Panc1 (cell line): ENCODE measurements around the gene PADI2. TPM values are rescaled to one million over a fixed set of nuclear protein-coding genes. Genes with fewer than 3 reads are reported as not detected.
A peak's percentile ranks its signal among the peaks of the same experiment; 100 is the strongest.

Source experiments
- ATAC-seq: fragments of 200-7000 bp; cut with Tn5 transposase; 2 replicates; pipeline ENCODE4 v1.9.1; 2020; ENCODE audit warnings: mild to moderate bottlenecking, moderate library complexity
- BruUV-seq: library from RNA; stranded (reverse); fragments of 400-500 nt; replicated peaks from 2 replicates; lab custom pipeline; 2021; lab: Mats Ljungman, UMichigan
- CTCF ChIA-PET: fragments of 300-600 bp; sonication (Branson Sonifier 250); formaldehyde crosslinking; loops from one replicate; lab custom pipeline; 2022; ENCODE audit warnings: antibody characterized with exemption; lab: Charles Lee
- POLR2A ChIA-PET: fragments of 300-600 bp; sonication (Branson Sonifier 250); formaldehyde crosslinking; loops from one replicate; lab custom pipeline; 2022; ENCODE audit warnings: antibody characterized with exemption; lab: Charles Lee
- DNase-seq: peaks from one replicate; pipeline ENCODE4 v3.0.0-alpha.2; 2010; ENCODE audit warnings: low read depth, low spot score
- H3K27ac ChIP-seq: 2 replicates; pipeline ENCODE4 v1.5.1; 2011; ENCODE audit warnings: mild to moderate bottlenecking, low read length, inconsistent platforms
- H3K27me3 ChIP-seq: fragments of 200-500 bp; sonication (Bioruptor generic); 2 replicates; pipeline ENCODE4 v1.6.0; 2014; ENCODE audit warnings: low read length, inconsistent platforms; ENCODE audit not compliant: control insufficient read depth, insufficient read depth
- H3K36me3 ChIP-seq: fragments of 200-500 bp; sonication (Bioruptor generic); 2 replicates; pipeline ENCODE4 v1.5.1; 2014; ENCODE audit warnings: inconsistent platforms, mild to moderate bottlenecking, low read length, moderate library complexity; ENCODE audit not compliant: control insufficient read depth, insufficient read depth
- H3K4me1 ChIP-seq: 2 replicates; pipeline ENCODE4 v1.5.1; 2011; ENCODE audit warnings: inconsistent platforms, mild to moderate bottlenecking, low read length, moderate library complexity; ENCODE audit not compliant: control insufficient read depth, insufficient read depth
- H3K4me3 ChIP-seq, 2 experiments: 2 replicates each; pipeline ENCODE4 v1.5.1; 2011 to 2012; ENCODE audit warnings: low read depth in 2 of 2, low read length in 2 of 2, mild to moderate bottlenecking in 2 of 2, inconsistent platforms in 1 of 2, moderate library complexity in 1 of 2
- H3K9me3 ChIP-seq: fragments of 200-500 bp; sonication (Bioruptor generic); 2 replicates; pipeline ENCODE4 v1.5.1; 2014; ENCODE audit warnings: low read depth, mild to moderate bottlenecking, inconsistent platforms, low read length, moderate library complexity; ENCODE audit not compliant: control insufficient read depth, insufficient read depth
- CTCF ChIP-seq: fragments of 450-650 bp; IDR thresholded peaks from 2 replicates; pipeline ENCODE4 v1.5.1; 2017; ENCODE audit warnings: mild to moderate bottlenecking
- POLR2AphosphoS5 ChIP-seq: IDR thresholded peaks from 2 replicates; pipeline ENCODE4 v1.6.1; 2012; ENCODE audit warnings: mild to moderate bottlenecking, low read depth, low read length, moderate library complexity
- REST ChIP-seq, 2 experiments: IDR thresholded peaks; 2 replicates each; pipeline ENCODE4 v1.6.1; 2011 to 2012; ENCODE audit warnings: low read depth in 2 of 2, control low read depth in 1 of 2, low read length in 1 of 2, mild to moderate bottlenecking in 1 of 2, moderate library complexity in 1 of 2; ENCODE audit not compliant: insufficient read depth in 1 of 2
- SIN3A ChIP-seq: IDR thresholded peaks from 2 replicates; pipeline ENCODE4 v1.6.1; 2012; ENCODE audit warnings: low read depth, mild to moderate bottlenecking, low read length, moderate library complexity, borderline replicate concordance; ENCODE audit not compliant: insufficient read depth
- TCF7L2 ChIP-seq: IDR thresholded peaks from 2 replicates; pipeline ENCODE4 v1.6.1; 2011; ENCODE audit warnings: mild to moderate bottlenecking, low read depth, low read length, inconsistent platforms
- in situ Hi-C: cut with HindIII; loops from 2 replicates; pipeline ENCODE4 v1.10.0; 2016; ENCODE audit warnings: low sequenced_read_pairs, low pct_unique_long_range_greater_than_20kb
- intact Hi-C: fragments of 100-400 bp; cut with micrococcal nuclease; formaldehyde crosslinking; loops from one replicate; pipeline ENCODE4 v1.10.0; 2022; ENCODE audit not compliant: unreplicated experiment
- total RNA-seq: library from RNA; stranded (reverse); gene quantifications from one replicate; pipeline ENCODE4 v1.2.1, GENCODE V29; 2021; ENCODE audit not compliant: unreplicated experiment

The PADI2 gene
- total RNA-seq, 1 experiment from 2014 or later = 507 TPM

GRCh38 chr1:17108360-17108759, 10.9 kb downstream of the PADI2 start:
- H3K27ac ChIP-seq = peak overlapping the region; percentile 56; the same call in 1 of the 2 replicates
- ChIA-PET POLR2A (interaction anchor here (0.6 kb wide), 1 partner anchor 131 kb away, joined by 3 read pairs; no protein-coding TSS in a partner anchor), CTCF (no interaction called here)
- H3K4me3 ChIP-seq = no peak overlapping the region
- peaks cover 38% of the 10 kb centered on the region for H3K4me1 ChIP-seq
- TF ChIP-seq REST (IDR thresholded peaks at IDR 0.05; ENCODE audit: insufficient read depth in 1 of 2, low read depth in 2 of 2, low read length in 1 of 2) = no peak
- TF ChIP-seq CTCF = no peak
- TF ChIP-seq TCF7L2 = no peak
- no peak for TF ChIP-seq SIN3A
- TF ChIP-seq POLR2AphosphoS5 = no peak
- ATAC-seq (no peak), DNase-seq (no peak)
- no TSS peak for BruUV-seq
- intact Hi-C loops (no loop called here), in situ Hi-C loops (no loop called here)
- H3K27me3 ChIP-seq = no peaks in the 10 kb centered on the region
- no peaks in the 10 kb centered on the region for H3K9me3 ChIP-seq
- no peaks in the 10 kb centered on the region for H3K36me3 ChIP-seq

GRCh38 chr1:17104782-17105181, 14.5 kb downstream of the PADI2 start:
- CTCF ChIA-PET = no interaction called here
- ATAC-seq (no peak), DNase-seq (no peak)
- H3K27me3 ChIP-seq = no peaks in the 10 kb centered on the region
- H3K4me1 ChIP-seq = peaks cover 9% of the 10 kb centered on the region
- no peak overlapping the region for H3K27ac ChIP-seq
- intact Hi-C loops = no loop called here
- in situ Hi-C loops = no loop called here
- POLR2A ChIA-PET = no interaction called here
- no peaks in the 10 kb centered on the region; the same call in 1 of the 2 replicates for H3K36me3 ChIP-seq
- no peak overlapping the region for H3K4me3 ChIP-seq
- H3K9me3 ChIP-seq = no peaks in the 10 kb centered on the region
- no TSS peak for BruUV-seq
- TF ChIP-seq TCF7L2 = no peak
- no peak for TF ChIP-seq REST (IDR thresholded peaks at IDR 0.05; ENCODE audit: insufficient read depth in 1 of 2, low read depth in 2 of 2, low read length in 1 of 2)
- TF ChIP-seq POLR2AphosphoS5 = no peak
